ENCODE measurements around the gene SIL1. TPM values are rescaled to one million over a fixed set of nuclear protein-coding genes. Genes with fewer than 3 reads are reported as not detected.

The SIL1 gene
- total and polyA plus RNA-seq, 2 of the 13 experiments (the other 11 are each of a cell fraction or from before 2014, with no cell fraction given), result 26.0 to 30.0 TPM

DNA sequence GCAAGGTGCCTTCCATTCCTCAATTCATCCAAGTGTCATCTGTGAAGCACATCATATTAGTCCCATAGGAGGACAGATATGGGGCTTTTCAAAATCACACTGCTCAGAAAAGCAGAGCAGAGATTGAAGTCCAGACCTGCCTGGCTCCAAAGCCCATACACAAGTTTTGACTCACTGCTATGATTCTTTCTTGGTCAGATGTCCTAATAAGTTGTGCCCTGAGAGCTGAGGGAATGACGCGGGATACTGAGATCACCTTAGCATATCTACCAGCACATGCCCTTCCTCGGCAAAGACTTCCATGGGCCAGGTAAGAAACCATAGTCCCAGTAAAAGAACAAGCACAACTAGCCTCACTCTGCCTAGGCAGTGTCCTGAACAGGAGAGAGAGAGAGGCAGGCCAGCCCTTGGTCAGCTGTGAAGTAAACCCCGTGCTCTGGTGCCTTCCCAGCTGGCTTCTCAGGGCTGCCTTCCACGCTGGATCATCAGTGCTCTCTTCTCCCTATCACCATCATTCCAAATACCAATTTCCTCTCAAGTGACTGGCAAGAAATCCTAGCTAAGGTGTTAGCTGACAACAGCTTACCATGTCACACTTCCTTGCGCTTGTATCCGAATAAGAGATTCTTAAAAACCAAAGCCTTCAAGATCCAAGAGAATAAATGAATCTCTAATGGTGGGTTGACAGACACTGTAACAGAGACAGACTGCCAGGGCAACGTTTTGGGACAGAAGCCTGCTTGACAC lies 73.2 kb downstream of the SIL1 start (continued):
- TF ChIP-seq, protein P1, sequence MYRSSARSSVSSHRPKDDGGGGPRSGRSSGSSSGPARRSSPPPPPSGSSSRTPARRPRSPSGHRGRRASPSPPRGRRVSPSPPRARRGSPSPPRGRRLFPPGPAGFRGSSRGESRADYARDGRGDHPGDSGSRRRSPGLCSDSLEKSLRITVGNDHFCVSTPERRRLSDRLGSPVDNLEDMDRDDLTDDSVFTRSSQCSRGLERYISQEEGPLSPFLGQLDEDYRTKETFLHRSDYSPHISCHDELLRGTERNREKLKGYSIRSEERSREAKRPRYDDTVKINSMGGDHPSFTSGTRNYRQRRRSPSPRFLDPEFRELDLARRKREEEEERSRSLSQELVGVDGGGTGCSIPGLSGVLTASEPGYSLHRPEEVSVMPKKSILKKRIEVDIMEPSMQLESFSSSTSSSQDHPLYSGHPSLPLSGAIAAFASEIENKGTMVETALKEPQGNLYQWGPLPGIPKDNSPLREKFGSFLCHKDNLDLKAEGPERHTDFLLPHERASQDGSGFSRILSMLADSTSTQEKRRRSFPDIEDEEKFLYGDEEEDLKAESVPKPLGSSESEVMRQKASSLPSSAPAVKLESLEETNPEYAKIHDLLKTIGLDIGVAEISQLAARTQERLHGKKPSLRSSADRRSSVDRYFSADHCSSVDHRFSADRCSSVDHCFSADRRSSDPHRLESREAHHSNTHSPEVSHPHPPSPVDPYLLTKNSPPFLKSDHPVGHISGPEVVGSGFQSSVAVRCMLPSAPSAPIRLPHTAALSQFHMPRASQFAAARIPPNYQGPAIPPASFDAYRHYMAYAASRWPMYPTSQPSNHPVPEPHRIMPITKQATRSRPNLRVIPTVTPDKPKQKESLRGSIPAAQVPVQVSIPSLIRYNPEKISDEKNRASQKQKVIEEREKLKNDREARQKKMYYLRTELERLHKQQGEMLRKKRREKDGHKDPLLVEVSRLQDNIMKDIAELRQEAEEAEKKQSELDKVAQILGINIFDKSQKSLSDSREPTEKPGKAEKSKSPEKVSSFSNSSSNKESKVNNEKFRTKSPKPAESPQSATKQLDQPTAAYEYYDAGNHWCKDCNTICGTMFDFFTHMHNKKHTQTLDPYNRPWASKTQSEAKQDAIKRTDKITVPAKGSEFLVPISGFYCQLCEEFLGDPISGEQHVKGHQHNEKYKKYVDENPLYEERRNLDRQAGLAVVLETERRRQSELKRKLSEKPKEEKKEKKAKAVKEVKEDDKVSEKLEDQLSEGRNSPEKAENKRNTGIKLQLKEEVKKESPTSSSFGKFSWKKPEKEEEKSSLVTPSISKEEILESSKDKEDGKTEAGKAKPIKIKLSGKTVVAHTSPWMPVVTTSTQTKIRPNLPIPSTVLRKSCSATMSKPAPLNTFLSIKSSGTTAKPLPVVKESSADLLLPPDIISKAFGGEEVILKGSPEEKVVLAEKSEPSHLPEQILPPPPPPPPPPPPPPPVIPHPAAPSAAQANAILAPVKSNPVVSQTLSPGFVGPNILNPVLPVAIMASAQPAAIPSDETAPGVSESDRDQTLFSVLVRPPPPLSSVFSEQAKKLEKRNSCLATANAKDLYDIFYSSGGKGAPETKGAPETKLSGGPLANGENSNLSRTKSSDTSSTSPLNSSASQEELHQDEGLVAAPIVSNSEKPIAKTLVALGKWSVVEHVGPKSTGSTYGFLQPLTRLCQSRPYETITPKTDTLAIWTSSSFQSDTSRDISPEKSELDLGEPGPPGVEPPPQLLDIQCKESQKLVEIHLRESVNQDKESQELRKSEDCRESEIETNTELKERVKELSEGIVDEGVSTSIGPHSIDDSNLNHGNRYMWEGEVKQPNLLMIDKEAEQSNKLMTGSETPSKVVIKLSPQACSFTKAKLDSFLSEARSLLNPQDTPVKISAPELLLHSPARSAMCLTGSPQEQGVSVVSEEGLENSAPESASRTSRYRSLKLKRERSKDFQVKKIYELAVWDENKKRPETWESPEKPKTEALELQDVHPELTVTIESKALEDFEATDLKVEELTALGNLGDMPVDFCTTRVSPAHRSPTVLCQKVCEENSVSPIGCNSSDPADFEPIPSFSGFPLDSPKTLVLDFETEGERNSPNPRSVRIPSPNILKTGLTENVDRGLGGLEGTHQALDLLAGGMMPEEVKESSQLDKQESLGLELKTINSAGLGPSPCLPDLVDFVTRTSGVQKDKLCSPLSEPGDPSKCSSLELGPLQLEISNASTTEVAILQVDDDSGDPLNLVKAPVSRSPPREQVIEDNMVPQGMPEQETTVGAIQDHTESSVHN (CRISPR knock-in tag; IDR thresholded peaks at IDR 0.05), result no peak

DNA sequence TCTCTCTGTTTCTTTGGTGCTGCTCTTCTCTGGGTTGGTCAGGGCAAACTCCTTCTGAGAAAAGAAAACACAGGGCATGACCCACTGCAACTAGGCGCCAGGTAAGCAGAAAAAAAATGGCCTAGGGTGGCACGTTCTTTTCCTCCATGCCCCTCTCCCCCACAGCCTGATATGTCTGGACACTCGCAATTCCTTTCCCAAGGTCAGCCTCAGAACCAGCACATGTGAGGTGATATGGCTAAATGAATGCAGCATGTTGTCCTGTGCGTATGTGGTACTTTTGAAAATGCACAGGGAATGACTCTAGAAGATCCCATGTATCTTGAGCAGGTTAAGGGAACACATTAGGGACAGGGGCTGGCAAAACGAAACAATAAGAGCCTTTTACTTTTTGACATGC lies 77.0 kb downstream of the SIL1 start:
- no peaks in the 10 kb centered on the region for H3K79me2 ChIP-seq (ENCODE audit: insufficient read depth, low read length)
- no peak overlapping the region for H3K4me3 ChIP-seq (replicated peaks in 1 of 3; ENCODE audit: insufficient read depth in 1 of 3, low read depth in 2 of 3, low read length in 3 of 3)
- no peak overlapping the region for H3K4me2 ChIP-seq (ENCODE audit: low read depth, low read length)
- 95% methylated on average over 5 of the region's 5 CpGs for WGBS (ENCODE audit: low lambda C conversion rate)
- in situ Hi-C loops (cut with HindIII; ENCODE audit: extremely low pct_ligation_motif_present, low pct_unique_long_range_greater_than_20kb), result no loop called here
- no peak overlapping the region for H2AFZ ChIP-seq (ENCODE audit: low read length)
- FAIRE-seq (no peak), DNase-seq (ENCODE audit: low spot score) (no peak), ATAC-seq (no peak)
- peaks cover 11% of the 10 kb centered on the region for H3K4me1 ChIP-seq (ENCODE audit: insufficient read depth, low read length)
- H3K27ac ChIP-seq (ENCODE audit: extremely low read length, insufficient read depth, low read length), result no peak overlapping the region
- H3K9ac ChIP-seq (ENCODE audit: insufficient read depth, low read depth, low read length), result no peak overlapping the region
- H3K36me3 ChIP-seq (replicated peaks in 1 of 2; ENCODE audit: control insufficient read depth in 1 of 2, insufficient read depth in 2 of 2, low read length in 2 of 2), result peaks cover 11 to 35% of the 10 kb centered on the region in 2 experiments; a peak in 4 of 5 replicates
- intact Hi-C loops (cut with micrococcal nuclease; ENCODE audit: unreplicated experiment), result no loop called here
- no peaks in the 10 kb centered on the region for H3K27me3 ChIP-seq (ENCODE audit: control insufficient read depth in 1 of 2, insufficient read depth in 2 of 2, low read length in 2 of 2)
- ChIA-PET CTCF (ENCODE audit: low intra/inter-chr PET ratio, low total read pairs) (no interaction called here), POLR2A (no interaction called here)
- no TSS peak for BruUV-seq (replicated peaks)
- TF ChIP-seq ZMYM3 (CRISPR knock-in tag; IDR thresholded peaks at IDR 0.05) (no peak), ZMYM4 (CRISPR knock-in tag; IDR thresholded peaks at IDR 0.05) (no peak)
- TF ChIP-seq, protein P2, sequence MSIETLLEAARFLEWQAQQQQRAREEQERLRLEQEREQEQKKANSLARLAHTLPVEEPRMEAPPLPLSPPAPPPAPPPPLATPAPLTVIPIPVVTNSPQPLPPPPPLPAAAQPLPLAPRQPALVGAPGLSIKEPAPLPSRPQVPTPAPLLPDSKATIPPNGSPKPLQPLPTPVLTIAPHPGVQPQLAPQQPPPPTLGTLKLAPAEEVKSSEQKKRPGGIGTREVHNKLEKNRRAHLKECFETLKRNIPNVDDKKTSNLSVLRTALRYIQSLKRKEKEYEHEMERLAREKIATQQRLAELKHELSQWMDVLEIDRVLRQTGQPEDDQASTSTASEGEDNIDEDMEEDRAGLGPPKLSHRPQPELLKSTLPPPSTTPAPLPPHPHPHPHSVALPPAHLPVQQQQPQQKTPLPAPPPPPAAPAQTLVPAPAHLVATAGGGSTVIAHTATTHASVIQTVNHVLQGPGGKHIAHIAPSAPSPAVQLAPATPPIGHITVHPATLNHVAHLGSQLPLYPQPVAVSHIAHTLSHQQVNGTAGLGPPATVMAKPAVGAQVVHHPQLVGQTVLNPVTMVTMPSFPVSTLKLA (IDR thresholded peaks at IDR 0.05), result peak; percentile 19; the same call in 1 of the 2 replicates
- H3K9me3 ChIP-seq (ENCODE audit: low read length), result no peaks in the 10 kb centered on the region
- no peaks in the 10 kb centered on the region for H4K20me1 ChIP-seq (ENCODE audit: insufficient read depth, low read length)
